D721Med (cell line): Measurements from ENCODE around the gene KCNQ2.
A peak's percentile ranks its signal among the peaks of the same experiment; 100 is the strongest.

Source experiments
- DNase-seq: peaks from one replicate; pipeline ENCODE4 v3.0.0; 2011; ENCODE audit warnings: low spot score; ENCODE audit not compliant: insufficient read length
- FAIRE-seq: peaks from 2 replicates; lab custom pipeline; 2011; peaks lifted over from hg19 to GRCh38; lab: Jason Lieb, UNC
- TF ChIP-seq, protein P1 (sequence below): IDR thresholded peaks from 2 replicates; pipeline ENCODE4 v1.5.1; 2012; ENCODE audit warnings: mild to moderate bottlenecking, control low read depth; ENCODE audit not compliant: insufficient read depth; ENCODE audit errors: missing control alignments

KCNQ2 gene

DNA sequence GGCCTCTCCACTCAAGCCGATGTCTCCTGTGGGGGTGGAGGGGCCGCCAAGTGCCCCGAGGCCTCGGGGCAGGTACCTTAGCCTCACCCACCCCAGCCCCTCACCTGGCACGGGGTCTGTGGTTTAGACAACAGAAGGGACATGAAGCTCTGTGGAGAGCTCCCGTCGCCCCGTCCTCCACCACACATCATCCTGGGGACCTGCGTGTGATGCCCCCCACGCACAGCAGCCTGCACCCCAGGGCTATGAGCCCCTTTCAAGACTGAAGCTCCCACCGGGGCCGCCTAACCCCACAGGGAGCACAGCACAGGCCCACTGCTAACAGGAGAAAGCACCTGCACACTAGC is 8.2 kb downstream of the KCNQ2 start:
- FAIRE-seq: no peak
- TF ChIP-seq, protein P1, sequence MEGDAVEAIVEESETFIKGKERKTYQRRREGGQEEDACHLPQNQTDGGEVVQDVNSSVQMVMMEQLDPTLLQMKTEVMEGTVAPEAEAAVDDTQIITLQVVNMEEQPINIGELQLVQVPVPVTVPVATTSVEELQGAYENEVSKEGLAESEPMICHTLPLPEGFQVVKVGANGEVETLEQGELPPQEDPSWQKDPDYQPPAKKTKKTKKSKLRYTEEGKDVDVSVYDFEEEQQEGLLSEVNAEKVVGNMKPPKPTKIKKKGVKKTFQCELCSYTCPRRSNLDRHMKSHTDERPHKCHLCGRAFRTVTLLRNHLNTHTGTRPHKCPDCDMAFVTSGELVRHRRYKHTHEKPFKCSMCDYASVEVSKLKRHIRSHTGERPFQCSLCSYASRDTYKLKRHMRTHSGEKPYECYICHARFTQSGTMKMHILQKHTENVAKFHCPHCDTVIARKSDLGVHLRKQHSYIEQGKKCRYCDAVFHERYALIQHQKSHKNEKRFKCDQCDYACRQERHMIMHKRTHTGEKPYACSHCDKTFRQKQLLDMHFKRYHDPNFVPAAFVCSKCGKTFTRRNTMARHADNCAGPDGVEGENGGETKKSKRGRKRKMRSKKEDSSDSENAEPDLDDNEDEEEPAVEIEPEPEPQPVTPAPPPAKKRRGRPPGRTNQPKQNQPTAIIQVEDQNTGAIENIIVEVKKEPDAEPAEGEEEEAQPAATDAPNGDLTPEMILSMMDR: no peak
- DNase-seq: no peak

DNA sequence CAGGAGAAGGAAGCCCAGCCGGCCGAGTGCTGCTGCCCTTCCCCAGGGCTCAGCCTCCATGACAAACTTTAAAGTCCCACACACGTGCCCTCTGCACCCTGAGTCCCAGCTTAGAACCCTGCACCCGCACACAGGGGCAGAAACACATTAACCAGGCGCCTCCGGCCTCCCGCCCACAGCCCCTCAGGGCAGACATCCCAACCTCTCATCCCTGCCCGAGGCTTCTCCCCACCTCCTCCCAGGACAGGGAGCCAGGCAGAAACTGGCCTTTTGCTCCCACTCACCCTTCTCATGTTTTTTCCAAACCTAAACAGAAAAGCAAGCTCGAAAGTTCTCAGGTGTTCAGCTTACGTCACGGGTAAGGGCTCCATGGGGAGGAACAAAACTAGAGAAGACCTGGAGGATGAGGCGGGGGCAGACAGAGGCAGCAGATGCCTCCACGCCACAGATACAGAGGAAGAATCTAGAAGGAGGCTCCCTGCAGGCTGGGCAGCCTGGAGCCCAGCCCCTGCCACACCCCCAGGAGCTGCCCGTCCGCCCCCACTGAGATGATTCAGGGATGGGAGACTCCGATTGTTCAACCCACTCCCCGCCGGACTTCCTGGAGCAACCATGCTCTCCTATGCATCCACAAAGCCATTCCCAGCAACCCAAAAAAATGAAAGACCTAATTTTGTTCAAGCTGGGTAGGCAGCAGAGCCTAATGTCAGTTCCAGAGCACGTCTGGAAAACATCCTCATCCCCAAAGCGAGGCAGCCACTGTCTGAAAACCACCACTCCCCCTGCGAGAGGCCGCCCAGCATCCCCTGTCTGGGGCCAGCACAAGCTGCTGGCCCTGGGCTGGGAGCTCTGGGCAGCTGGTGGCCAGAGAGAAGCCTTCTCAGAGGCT is 8.8 kb downstream of the KCNQ2 start:
- no peak for DNase-seq
- TF ChIP-seq, protein P1: no peak
- no peak for FAIRE-seq

DNA sequence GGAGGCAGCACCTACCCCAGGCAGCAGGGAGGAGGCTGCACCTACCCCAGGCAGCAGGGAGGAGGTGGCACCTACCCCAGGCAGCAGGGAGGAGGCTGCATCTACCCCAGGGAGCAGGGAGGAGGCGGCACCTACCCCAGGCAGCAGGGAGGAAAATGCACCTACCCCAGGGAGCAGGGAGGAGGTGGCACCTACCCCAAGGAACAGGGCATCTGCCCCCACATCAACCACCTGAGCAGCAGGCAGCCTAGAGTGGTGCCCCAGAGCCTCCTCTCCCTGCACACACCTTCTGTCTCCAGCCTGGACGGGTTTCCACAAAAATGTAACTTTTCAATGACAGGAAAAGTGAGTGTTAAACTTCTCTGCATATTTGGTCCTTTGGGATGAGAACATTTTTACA is 10.2 kb downstream of the KCNQ2 start:
- DNase-seq (no peak), FAIRE-seq (no peak)
- TF ChIP-seq, protein P1: no peak

DNA sequence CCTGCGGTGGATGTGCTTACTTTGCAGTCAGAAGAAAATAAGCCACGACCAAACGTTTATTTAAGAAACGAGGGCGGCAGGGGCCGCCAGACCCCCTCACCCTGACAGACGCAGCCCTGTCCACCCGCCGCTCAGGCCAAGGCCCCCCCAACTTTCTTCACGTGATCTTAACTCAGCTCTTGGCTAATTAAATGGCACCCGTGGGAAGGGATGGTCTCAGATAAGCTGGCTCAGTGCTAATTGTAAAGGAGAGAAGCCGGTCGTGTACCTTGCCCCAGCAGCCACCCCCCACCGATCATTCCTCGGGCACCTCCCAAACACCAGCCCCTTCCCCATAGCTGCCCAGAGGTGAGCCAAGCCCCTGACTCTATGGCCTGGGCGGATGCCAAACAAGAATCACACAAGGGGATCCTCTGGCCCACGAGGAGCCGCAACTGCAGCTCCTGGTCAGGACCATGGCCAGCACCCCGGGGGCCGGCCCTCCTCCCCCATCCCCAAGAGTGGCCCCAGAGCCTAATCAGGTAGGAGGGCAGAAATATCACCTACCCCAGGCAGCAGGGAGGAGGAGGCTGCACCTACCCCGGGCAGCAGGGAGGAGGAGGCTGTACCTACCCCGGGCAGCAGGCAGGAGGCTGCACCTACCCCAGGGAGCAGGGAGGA is 11.2 kb downstream of the KCNQ2 start:
- FAIRE-seq (no peak), DNase-seq (peak; percentile 64)
- TF ChIP-seq, protein P1: no peak

DNA sequence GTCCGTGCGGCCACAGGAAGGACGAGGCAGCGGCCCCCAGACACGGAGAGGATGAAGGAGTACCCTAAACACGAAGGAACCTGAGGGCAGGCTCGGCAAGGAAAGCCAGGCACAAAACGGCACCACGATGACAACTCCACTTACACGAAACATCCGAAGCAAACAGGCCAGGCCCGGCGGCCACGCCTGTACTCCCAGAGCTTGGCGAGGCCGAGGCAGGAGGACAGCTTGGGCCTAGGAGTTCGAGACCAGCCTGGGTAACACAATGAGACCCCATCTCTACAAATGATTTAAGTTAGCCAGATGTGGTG is 13.4 kb downstream of the KCNQ2 start:
- TF ChIP-seq, protein P1: no peak
- DNase-seq (no peak), FAIRE-seq (no peak)

DNA sequence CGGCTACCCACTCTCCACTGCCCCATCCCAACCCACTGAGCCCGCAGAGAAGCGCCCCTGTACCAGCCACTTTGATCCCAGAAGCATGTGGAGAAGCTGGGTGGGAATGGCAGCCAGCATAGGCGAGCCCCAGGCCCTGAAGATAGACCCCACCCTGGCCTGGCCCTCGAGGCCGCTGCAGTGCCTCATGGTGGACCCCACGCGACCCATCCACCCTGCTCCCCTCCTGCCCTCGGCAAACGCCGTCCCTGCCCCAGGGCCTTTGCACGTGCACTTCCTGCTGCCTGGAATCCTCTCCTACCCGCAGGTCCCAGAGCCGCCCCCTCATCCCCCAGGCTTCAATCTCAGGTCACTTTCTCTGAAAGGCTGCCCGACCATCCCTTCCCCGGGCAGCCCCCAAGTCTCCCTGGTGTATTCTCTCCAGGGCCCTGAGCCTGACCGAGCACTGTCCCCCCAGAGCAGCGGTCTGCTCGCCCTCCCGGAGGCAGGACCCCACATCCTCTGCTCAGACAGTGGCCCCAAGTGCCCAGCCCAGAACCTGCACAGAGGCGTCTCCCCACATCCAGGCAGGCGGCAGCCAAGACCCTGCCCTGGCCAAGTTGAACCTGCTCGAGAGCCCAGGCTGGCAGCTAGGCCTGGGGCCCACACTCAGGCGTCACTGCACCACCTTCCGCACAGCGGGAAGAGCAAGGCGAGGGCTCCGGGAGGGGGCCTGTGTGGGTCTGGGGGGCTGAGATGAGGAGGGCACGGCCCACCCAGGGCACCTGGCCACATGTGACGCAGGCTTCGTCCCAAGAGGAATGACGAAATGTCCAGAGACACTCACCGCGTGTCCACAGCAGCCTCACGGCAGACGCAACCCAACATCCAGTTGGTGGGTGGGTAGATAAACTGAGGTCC is 14.0 kb downstream of the KCNQ2 start:
- TF ChIP-seq, protein P1: no peak
- DNase-seq (no peak), FAIRE-seq (no peak)
